K562 (cell line): Measurements from ENCODE around the gene TRMT1. TPM values are rescaled to one million over a fixed set of nuclear protein-coding genes. Genes with fewer than 3 reads are reported as not detected.
A peak's percentile ranks its signal among the peaks of the same experiment; 100 is the strongest.

Experiments used
- ATAC-seq: fragments of 200-7000 bp; cut with Tn5 transposase; 3 replicates; pipeline ENCODE4 v1.9.1; 2020; ENCODE audit warnings: moderate library complexity
- BruUV-seq: library from RNA; stranded (reverse); fragments of 400-500 nt; replicated peaks from 2 replicates; lab custom pipeline; 2021; lab: Mats Ljungman, UMichigan
- CTCF ChIA-PET: fragments of 300-600 bp; formaldehyde crosslinking; extraction: SDS; loops from one replicate; lab custom pipeline; 2021; ENCODE audit warnings: low intra/inter-chr PET ratio; lab: Yijun Ruan, JAX
- POLR2A ChIA-PET: fragments of 300-600, 350-650 bp; sonication (Branson Sonifier 250); formaldehyde crosslinking; extraction: SDS; loops from one replicate; lab custom pipeline; 2021; ENCODE audit warnings: antibody characterized with exemption, inconsistent platforms; lab: Yijun Ruan, JAX
- DNase-seq, 4 experiments: peaks; one replicate each; pipeline versions ENCODE4 v3.0.0 to v3.0.0-alpha.2; 2011 to 2018; ENCODE audit warnings: low spot score in 3 of 4, mixed read lengths in 3 of 4; ENCODE audit errors: extremely low read depth in 1 of 4
- FAIRE-seq: peaks from 2 replicates; lab custom pipeline; 2011; peaks lifted over from hg19 to GRCh38; lab: Jason Lieb, UNC
- H2AFZ ChIP-seq: 2 replicates; pipeline ENCODE4 v1.6.0; 2011; ENCODE audit warnings: low read depth, low read length, control low read depth, inconsistent platforms
- H3K27ac ChIP-seq: fragments of 200-600 bp; 3 replicates; pipeline ENCODE4 v1.8.0; 2011; ENCODE audit warnings: low read depth, mild to moderate bottlenecking, control low read depth, inconsistent platforms, low read length, moderate library complexity, mixed read lengths; ENCODE audit errors: extremely low read depth
- H3K27me3 ChIP-seq, 2 experiments: fragments of 300-600 bp in 1 of 2; 2 replicates in 1 of 2; 3 replicates in 1 of 2; pipeline versions ENCODE4 v1.6.0 to v1.8.0; 2011; ENCODE audit warnings: inconsistent platforms in 2 of 2, low read length in 2 of 2, mild to moderate bottlenecking in 1 of 2, mixed read lengths in 1 of 2, moderate library complexity in 1 of 2; ENCODE audit not compliant: control insufficient read depth in 2 of 2, insufficient read depth in 2 of 2
- H3K36me3 ChIP-seq: fragments of 300-600 bp; 3 replicates; pipeline ENCODE4 v1.8.0; 2011; ENCODE audit warnings: mild to moderate bottlenecking, low read length, inconsistent platforms; ENCODE audit not compliant: control insufficient read depth, insufficient read depth
- H3K4me1 ChIP-seq, 2 experiments: fragments of 200-600 bp in 1 of 2; replicated peaks in 1 of 2; 2 replicates in 1 of 2; 3 replicates in 1 of 2; pipeline versions ENCODE4 v1.5.1 to v1.8.0; 2011; ENCODE audit warnings: inconsistent platforms in 2 of 2, low read length in 2 of 2, mild to moderate bottlenecking in 1 of 2, mixed read lengths in 1 of 2, moderate library complexity in 1 of 2; ENCODE audit not compliant: control insufficient read depth in 2 of 2, insufficient read depth in 2 of 2
- H3K4me2 ChIP-seq: 2 replicates; pipeline ENCODE4 v1.6.1; 2011; ENCODE audit warnings: low read length, control low read depth, inconsistent platforms, mixed read lengths; ENCODE audit not compliant: insufficient read depth
- H3K4me3 ChIP-seq: fragments of 200-600 bp; sonication (generic), shearing (Covaris generic); 2 replicates; pipeline ENCODE4 v1.5.1; 2016; ENCODE audit warnings: control low read depth, inconsistent platforms
- H3K79me2 ChIP-seq: fragments of 200-600 bp; 3 replicates; pipeline ENCODE4 v1.8.0; 2011; ENCODE audit warnings: low read length, inconsistent platforms; ENCODE audit not compliant: control insufficient read depth, insufficient read depth
- H3K9ac ChIP-seq, 2 experiments: 2 replicates each; pipeline versions ENCODE4 v1.6.0 to v1.6.1; 2011; ENCODE audit warnings: low read depth in 2 of 2, low read length in 2 of 2, control low read depth in 1 of 2, inconsistent platforms in 1 of 2, mild to moderate bottlenecking in 1 of 2, mixed read lengths in 1 of 2; ENCODE audit not compliant: insufficient read depth in 1 of 2
- H3K9me1 ChIP-seq: one replicate; pipeline ENCODE4 v1.6.0; 2011; ENCODE audit warnings: inconsistent platforms, mild to moderate bottlenecking, low read length, moderate library complexity; ENCODE audit not compliant: control insufficient read depth, insufficient read depth
- H3K9me3 ChIP-seq: replicated peaks from 2 replicates; pipeline ENCODE4 v1.5.1; 2011; ENCODE audit warnings: low read depth, low read length, inconsistent platforms; ENCODE audit not compliant: control insufficient read depth, insufficient read depth
- H4K20me1 ChIP-seq: replicated peaks from 2 replicates; pipeline ENCODE4 v1.6.1; 2011; ENCODE audit warnings: low read length, inconsistent platforms, mixed read lengths; ENCODE audit not compliant: control insufficient read depth, insufficient read depth
- ARNT ChIP-seq, 2 experiments: fragments of 450-650 bp; IDR thresholded peaks; 2 replicates each; pipeline ENCODE4 v1.6.1; 2016; ENCODE audit warnings: mild to moderate bottlenecking in 1 of 2
- BHLHE40 ChIP-seq: IDR thresholded peaks from 2 replicates; pipeline ENCODE4 v1.6.1; 2011; ENCODE audit warnings: low read length, improper control_type of control experiment
- BRCA1 ChIP-seq, 2 experiments: fragments of 450-650 bp in 1 of 2; sonication (generic) in 1 of 2; formaldehyde crosslinking in 1 of 2; IDR thresholded peaks; 2 replicates each; pipeline versions ENCODE4 v1.5.0 to v1.6.1; 2017 to 2020; ENCODE audit warnings: mild to moderate bottlenecking in 1 of 2, missing genetic modification reagents in 1 of 2
- CHD2 ChIP-seq: IDR thresholded peaks from 2 replicates; pipeline ENCODE4 v1.6.1; 2011; ENCODE audit warnings: low read depth, low read length
- CHD4 ChIP-seq: fragments of 200-600 bp; sonication (generic); IDR thresholded peaks from 3 replicates; pipeline ENCODE4 v1.6.1; 2012; ENCODE audit warnings: low read depth, mild to moderate bottlenecking, mixed read lengths, low read length, inconsistent platforms; ENCODE audit not compliant: insufficient read depth, insufficient replicate concordance, poor library complexity, severe bottlenecking
- CREBBP ChIP-seq: IDR thresholded peaks from one replicate; pipeline ENCODE4 v1.6.1; 2012; ENCODE audit warnings: low read depth, mild to moderate bottlenecking, control low read depth, inconsistent platforms, low read length
- FOXK1 ChIP-seq: sonication (generic); formaldehyde crosslinking; IDR thresholded peaks from 2 replicates; pipeline ENCODE4 v1.8.0; 2022; ENCODE audit warnings: missing genetic modification reagents, mild to moderate bottlenecking, borderline replicate concordance
- HOMEZ ChIP-seq: fragments of 250-450 bp; sonication (Bioruptor Pico); IDR thresholded peaks from 2 replicates; pipeline ENCODE4 v1.4.0; 2020; ENCODE audit warnings: mild to moderate bottlenecking, moderate library complexity
- IRF2 ChIP-seq: sonication (generic); formaldehyde crosslinking; IDR thresholded peaks from 2 replicates; pipeline ENCODE4 v1.8.1; 2022; ENCODE audit warnings: mild to moderate bottlenecking, missing genetic modification reagents
- NCOA6 ChIP-seq: fragments of 450-650 bp; IDR thresholded peaks from 2 replicates; pipeline ENCODE4 v1.6.1; 2017; ENCODE audit warnings: mild to moderate bottlenecking
- SMC3 ChIP-seq: conservative IDR thresholded peaks from 2 replicates; pipeline ENCODE4 v1.6.1; 2011; ENCODE audit warnings: low read depth, low read length, improper control_type of control experiment; ENCODE audit not compliant: insufficient read depth
- SPI1 ChIP-seq: IDR thresholded peaks from 2 replicates; pipeline ENCODE4 v1.6.1; 2011; ENCODE audit warnings: low read depth, low read length, control low read depth, borderline replicate concordance
- SRF ChIP-seq, 2 experiments: fragments of 250-450, 450-650 bp in 1 of 2; sonication (Bioruptor Pico) in 1 of 2; sonication (generic) in 1 of 2; formaldehyde crosslinking; IDR thresholded peaks; 2 replicates each; pipeline versions ENCODE4 v1.5.0 to v1.5.1; 2020 to 2022; ENCODE audit warnings: mild to moderate bottlenecking in 1 of 2, missing genetic modification reagents in 1 of 2
- SRSF1 ChIP-seq: fragments of 200-400 bp; formaldehyde crosslinking; IDR thresholded peaks from 2 replicates; pipeline ENCODE4 v1.6.1; 2017; ENCODE audit warnings: mild to moderate bottlenecking, low read depth, low read length, moderate library complexity
- TAL1 ChIP-seq: fragments of 450-650 bp; IDR thresholded peaks from 2 replicates; pipeline ENCODE4 v1.6.1; 2016; ENCODE audit warnings: mild to moderate bottlenecking
- ZC3H11A ChIP-seq: IDR thresholded peaks from 2 replicates; pipeline ENCODE4 v1.6.1; 2012; ENCODE audit warnings: low read depth, low read length, improper control_type of control experiment
- ZKSCAN3 ChIP-seq: fragments of 250-450 bp; sonication (Bioruptor Pico); IDR thresholded peaks from 2 replicates; pipeline ENCODE4 v1.4.0; 2020
- ZNF133 ChIP-seq: fragments of 250-450 bp; sonication (Bioruptor Pico); IDR thresholded peaks from 2 replicates; pipeline ENCODE4 v1.4.0; 2020; ENCODE audit warnings: mild to moderate bottlenecking
- ZNF507 ChIP-seq: conservative IDR thresholded peaks from 2 replicates; pipeline ENCODE4 v1.6.1; 2017; ENCODE audit warnings: missing genetic modification characterization, missing compliant biosample characterization
- WGBS: fragments of 100-300 bp; shearing (Covaris generic); methylation state at CpG from one replicate; pipeline ENCODE4 v1.1.6; 2016; ENCODE audit warnings: low coverage, mixed read lengths; ENCODE audit not compliant: insufficient coverage; ENCODE audit errors: missing lambda C conversion rate; 5-methylcytosine and 5-hydroxymethylcytosine counted together
- in situ Hi-C: fragments of 300-500 bp; cut with MboI; formaldehyde crosslinking; loops from 4 replicates; pipeline ENCODE4 v1.15.0; 2018; ENCODE audit warnings: inconsistent platforms, mixed read lengths
- intact Hi-C: fragments of 100-400 bp; cut with micrococcal nuclease; formaldehyde crosslinking; loops from 2 replicates; pipeline ENCODE4 v1.14.2; 2022
- polyA plus RNA-seq, 8 experiments: library from polyadenylated mRNA; depleted of rRNA in 4 of 8; stranded (reverse) in 5 of 8; unstranded in 3 of 8; fragments of >200 nt; fragmentation: Nextera tagmentation in 2 of 8; fragmentation: Illumina TruSeq in 1 of 8; extraction: Ambion mirVana in 2 of 8; extraction: Trizol in 1 of 8; gene quantifications; 2 replicates each; pipeline versions ENCODE4 v1.2.1 to v1.2.3, GENCODE V29; 2011 to 2014; ENCODE audit warnings: inconsistent platforms in 1 of 8, missing spikeins in 1 of 8
- total RNA-seq, 7 experiments: library from RNA; depleted of rRNA in 6 of 7; stranded (reverse); fragments of >200 nt in 6 of 7; fragmentation: Illumina TruSeq in 2 of 7; extraction: Trizol in 2 of 7; gene quantifications; 2 replicates each; pipeline versions ENCODE4 v1.2.1 to v1.2.3, GENCODE V29; 2011 to 2021; ENCODE audit warnings: low replicate concordance in 1 of 7
- TF ChIP-seq, protein P1 (sequence below): IDR thresholded peaks from 2 replicates; pipeline ENCODE4 v1.6.1; 2014; ENCODE audit warnings: antibody characterized with exemption

Gene TRMT1
- total and polyA plus RNA-seq, 9 of the 15 experiments (the other 6 are each of a cell fraction or from before 2014, with no cell fraction given), result 5.8 to 158 (median 54.3) TPM

DNA sequence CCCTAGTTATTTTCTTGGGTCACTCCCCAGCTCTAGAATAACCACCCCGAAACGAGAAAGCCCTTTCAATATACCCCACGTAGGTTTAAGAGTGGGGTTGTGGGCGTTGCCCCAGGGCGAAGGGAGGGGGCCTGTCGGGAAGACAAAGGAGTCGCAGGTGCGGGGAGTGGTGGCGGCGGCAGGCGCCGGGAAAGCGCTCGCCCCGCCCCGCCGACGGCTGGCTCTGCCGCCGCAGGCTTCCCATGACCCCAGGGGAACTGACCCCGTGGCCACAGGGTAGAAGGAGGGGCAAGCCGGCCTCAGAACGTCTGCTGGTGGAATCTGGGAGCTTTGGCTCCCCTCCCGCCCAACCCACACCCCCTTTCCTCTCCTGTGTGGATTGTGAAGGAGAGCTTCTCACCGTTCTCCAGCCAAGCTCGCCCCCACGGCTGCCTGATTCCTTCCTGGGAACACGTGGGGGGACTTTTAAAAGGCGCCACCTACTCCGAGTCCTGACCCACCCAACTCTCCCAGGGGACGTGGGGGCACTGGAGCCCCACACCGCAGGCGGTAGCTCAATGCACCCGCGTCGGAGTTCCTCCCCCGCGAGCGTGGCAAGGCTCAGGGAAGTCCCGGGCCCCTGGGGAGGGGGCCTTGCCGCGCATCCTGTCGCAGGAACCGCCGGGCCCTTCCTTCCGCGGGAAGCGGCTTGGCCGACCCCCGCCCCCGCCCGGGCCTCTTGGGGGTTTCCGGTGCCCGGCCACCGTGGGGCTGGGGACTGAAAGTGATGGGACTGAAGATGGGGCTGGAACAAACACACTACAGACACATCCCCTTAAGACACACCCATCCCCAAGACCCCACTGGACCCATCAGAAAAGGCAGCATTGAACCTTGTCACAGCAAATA lies 39.2 kb upstream of the TRMT1 start:
- peak; percentile 67 to 88 (median 75) for DNase-seq
- Histone ChIP-seq H3K9ac (peak overlapping the region; percentile 96 to 97), H3K4me3 (peak overlapping the region; percentile 98), H3K9me1 (no peaks in the 10 kb centered on the region), H3K4me2 (peak overlapping the region; percentile 93), H4K20me1 (peaks cover 23% of the 10 kb centered on the region), H3K27me3 (no peaks in the 10 kb centered on the region), H3K4me1 (peaks cover 11 to 49% of the 10 kb centered on the region in 2 experiments), H2AFZ (peak overlapping the region; percentile 4; the same call in 1 of the 2 replicates), H3K9me3 (no peaks in the 10 kb centered on the region), H3K79me2 (peaks cover 49% of the 10 kb centered on the region), H3K27ac (peak overlapping the region; percentile 95; the same call in 2 of the 3 replicates), H3K36me3 (peaks cover 14% of the 10 kb centered on the region; the same call in 2 of the 3 replicates)
- ChIA-PET CTCF (interaction anchor here (0.6 kb wide), 1 partner anchor 58 kb away, joined by 3 read pairs; no protein-coding TSS in a partner anchor), POLR2A (interaction anchor here (0.6 to 3.3 kb wide), 37 partner anchors 9 to 847 kb away, joined by 3 to 39 read pairs (median 4); partner anchors contain the start of genes DAND5 and NACC1)
- BruUV-seq, result no TSS peak
- no peak for FAIRE-seq
- in situ Hi-C loops, result no loop called here
- ATAC-seq, result peak; percentile 56
- intact Hi-C loops, result loop anchor here (1.0 kb wide), 1 partner anchor 107 kb away; no protein-coding TSS in a partner anchor
- 9% methylated on average over 39 of the region's 55 CpGs for WGBS
- TF ChIP-seq, protein P1, sequence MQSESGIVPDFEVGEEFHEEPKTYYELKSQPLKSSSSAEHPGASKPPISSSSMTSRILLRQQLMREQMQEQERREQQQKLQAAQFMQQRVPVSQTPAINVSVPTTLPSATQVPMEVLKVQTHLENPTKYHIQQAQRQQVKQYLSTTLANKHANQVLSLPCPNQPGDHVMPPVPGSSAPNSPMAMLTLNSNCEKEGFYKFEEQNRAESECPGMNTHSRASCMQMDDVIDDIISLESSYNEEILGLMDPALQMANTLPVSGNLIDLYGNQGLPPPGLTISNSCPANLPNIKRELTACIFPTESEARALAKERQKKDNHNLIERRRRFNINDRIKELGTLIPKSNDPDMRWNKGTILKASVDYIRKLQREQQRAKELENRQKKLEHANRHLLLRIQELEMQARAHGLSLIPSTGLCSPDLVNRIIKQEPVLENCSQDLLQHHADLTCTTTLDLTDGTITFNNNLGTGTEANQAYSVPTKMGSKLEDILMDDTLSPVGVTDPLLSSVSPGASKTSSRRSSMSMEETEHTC, result no peak
- TF ChIP-seq FOXK1 (CRISPR knock-in tag), result 0 out of 2 replicates have a peak, but pooled peaks have one; percentile 76
- no peak for TF ChIP-seq CREBBP
- no peak for TF ChIP-seq ZC3H11A
- TF ChIP-seq BHLHE40, result peak; percentile 59
- TF ChIP-seq BRCA1 (IDR thresholded peaks at IDR 0.05), result no peak
- TF ChIP-seq BRCA1 (CRISPR knock-in tag; IDR thresholded peaks at IDR 0.05), result no peak
- TF ChIP-seq CHD4, result no peak
- no peak for TF ChIP-seq ZNF507 (tag)
- no peak for TF ChIP-seq SPI1
- TF ChIP-seq IRF2 (CRISPR knock-in tag), result no peak
- TF ChIP-seq TAL1, result no peak
- no peak for TF ChIP-seq ARNT (IDR thresholded peaks at IDR 0.05)
- no peak for TF ChIP-seq NCOA6
- TF ChIP-seq SRF (CRISPR knock-in tag; IDR thresholded peaks at IDR 0.05), result no peak
- no peak for TF ChIP-seq ZKSCAN3 (CRISPR knock-in tag)
- no peak for TF ChIP-seq SMC3
- TF ChIP-seq ZNF133 (CRISPR knock-in tag), result no peak
- TF ChIP-seq SRSF1, result no peak
- TF ChIP-seq HOMEZ (CRISPR knock-in tag), result no peak
- peak; percentile 14 for TF ChIP-seq CHD2
